Hepatocyte (in vitro differentiated cells): ENCODE results near the gene TANC1.

ENCODE experiments used
- EZH2 ChIP-seq: fragments of 200-600 bp; sonication (generic); IDR thresholded peaks from 2 replicates; pipeline ENCODE4 v1.6.1; 2016; ENCODE audit warnings: antibody characterized with exemption, mild to moderate bottlenecking, borderline replicate concordance
- TF ChIP-seq, protein P1 (sequence below): fragments of 200-600 bp; sonication (generic); IDR thresholded peaks from 2 replicates; pipeline ENCODE4 v1.5.1; 2016; ENCODE audit warnings: antibody characterized with exemption, mild to moderate bottlenecking; ENCODE audit not compliant: poor library complexity

DNA sequence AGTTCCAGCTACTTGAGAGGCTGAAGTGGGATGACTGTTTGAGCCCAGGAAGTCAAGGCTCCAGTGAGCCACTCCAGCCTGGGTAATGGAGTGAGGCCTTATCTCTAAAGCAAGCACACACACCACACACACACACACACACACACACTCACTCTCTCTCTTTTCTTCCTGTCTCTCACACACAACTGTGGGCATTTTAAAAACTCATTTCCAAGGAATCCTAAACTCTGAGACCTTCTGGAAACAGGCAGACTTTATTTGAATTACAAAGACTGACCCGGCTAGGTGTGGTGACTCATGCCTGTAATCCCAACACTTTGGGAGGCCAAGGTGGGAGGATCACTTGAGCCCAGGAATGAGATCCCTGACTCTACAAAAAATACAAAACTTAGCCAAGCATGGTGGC lies 296.7 kb downstream of the TANC1 start:
- TF ChIP-seq, protein P1, sequence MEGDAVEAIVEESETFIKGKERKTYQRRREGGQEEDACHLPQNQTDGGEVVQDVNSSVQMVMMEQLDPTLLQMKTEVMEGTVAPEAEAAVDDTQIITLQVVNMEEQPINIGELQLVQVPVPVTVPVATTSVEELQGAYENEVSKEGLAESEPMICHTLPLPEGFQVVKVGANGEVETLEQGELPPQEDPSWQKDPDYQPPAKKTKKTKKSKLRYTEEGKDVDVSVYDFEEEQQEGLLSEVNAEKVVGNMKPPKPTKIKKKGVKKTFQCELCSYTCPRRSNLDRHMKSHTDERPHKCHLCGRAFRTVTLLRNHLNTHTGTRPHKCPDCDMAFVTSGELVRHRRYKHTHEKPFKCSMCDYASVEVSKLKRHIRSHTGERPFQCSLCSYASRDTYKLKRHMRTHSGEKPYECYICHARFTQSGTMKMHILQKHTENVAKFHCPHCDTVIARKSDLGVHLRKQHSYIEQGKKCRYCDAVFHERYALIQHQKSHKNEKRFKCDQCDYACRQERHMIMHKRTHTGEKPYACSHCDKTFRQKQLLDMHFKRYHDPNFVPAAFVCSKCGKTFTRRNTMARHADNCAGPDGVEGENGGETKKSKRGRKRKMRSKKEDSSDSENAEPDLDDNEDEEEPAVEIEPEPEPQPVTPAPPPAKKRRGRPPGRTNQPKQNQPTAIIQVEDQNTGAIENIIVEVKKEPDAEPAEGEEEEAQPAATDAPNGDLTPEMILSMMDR, result no peak
- TF ChIP-seq EZH2, result no peak
